Stimulated activated CD4-positive, alpha-beta T cell treated with anti-CD3 and anti-CD28 coated beads, Interleukin-2, amount 100 ng/mL, for 48 hours (primary cell): Measurements from ENCODE around the gene CPB2.

ENCODE experiments used
- DNase-seq, 2 donors: peaks; one replicate each; pipeline ENCODE4 v3.0.0-alpha.2; 2020

Gene CPB2

GRCh38 chr13:46104868-46105267 is at the start of gene CPB2:
CPB2 (minus strand) TSS chr13:46105033; CDS start chr13:46105009, 24 bp downstream.
- no peak for DNase-seq

- DNase-seq = no peak
Measured at GRCh38 chr13:46154136-46154801, 49.4 kb upstream of the CPB2 start.

- no peak for DNase-seq
Measured at GRCh38 chr13:46152627-46153328, 47.9 kb upstream of the CPB2 start.

- no peak for DNase-seq
Measured at GRCh38 chr13:46150134-46150693, 45.4 kb upstream of the CPB2 start.

GRCh38 chr13:46149272-46150133 is 44.7 kb upstream of the CPB2 start:
- DNase-seq = no peak

GRCh38 chr13:46146898-46147297 is 42.1 kb upstream of the CPB2 start:
- DNase-seq = no peak

- no peak for DNase-seq
Measured at GRCh38 chr13:46145950-46146349, 41.1 kb upstream of the CPB2 start.

- no peak for DNase-seq
Measured at GRCh38 chr13:46145135-46145534, 40.3 kb upstream of the CPB2 start.

- no peak for DNase-seq
Measured at GRCh38 chr13:46143184-46143701, 38.4 kb upstream of the CPB2 start.

- no peak for DNase-seq
Measured at GRCh38 chr13:46142776-46143175, 37.9 kb upstream of the CPB2 start.

GRCh38 chr13:46140044-46140443 is 35.2 kb upstream of the CPB2 start:
- DNase-seq = no peak

- no peak for DNase-seq
Measured at GRCh38 chr13:46137627-46138317, 32.9 kb upstream of the CPB2 start.

- no peak for DNase-seq
Measured at GRCh38 chr13:46136688-46137087, 31.9 kb upstream of the CPB2 start.

GRCh38 chr13:46134961-46135522 is 30.2 kb upstream of the CPB2 start:
- no peak for DNase-seq

GRCh38 chr13:46134494-46134893 is 29.7 kb upstream of the CPB2 start:
- DNase-seq = no peak

- no peak for DNase-seq
Measured at GRCh38 chr13:46132109-46132508, 27.3 kb upstream of the CPB2 start.

GRCh38 chr13:46131705-46132104 is 26.9 kb upstream of the CPB2 start:
- no peak for DNase-seq

- no peak for DNase-seq
Measured at GRCh38 chr13:46129955-46130618, 25.3 kb upstream of the CPB2 start.

GRCh38 chr13:46129124-46129523 is 24.3 kb upstream of the CPB2 start:
- no peak for DNase-seq

GRCh38 chr13:46127358-46128023 is 22.7 kb upstream of the CPB2 start:
- no peak for DNase-seq
